ENCODE results near the gene GPR160.

- TF ChIP-seq CTCF (conservative IDR thresholded peaks at IDR 0.05 in 1 of 2, IDR thresholded peaks at IDR 0.05 in 1 of 2; ENCODE audit: extremely low read depth in 1 of 2, insufficient read depth in 1 of 2, low read depth in 1 of 2, low read length in 2 of 2): no peak
- no peak for TF ChIP-seq EZH2 (IDR thresholded peaks at IDR 0.05; ENCODE audit: borderline replicate concordance, low read length)
Observed at GRCh38 chr3:170027233-170028102, 10.3 kb upstream of the GPR160 start.
